HepG2 (cell line): ENCODE measurements around the gene PXMP2. TPM values are rescaled to one million over a fixed set of nuclear protein-coding genes. Genes with fewer than 3 reads are reported as not detected.

ENCODE experiments used
- ATAC-seq: fragments of 200-7000 bp; cut with Tn5 transposase; 3 replicates; pipeline ENCODE4 v1.9.1; 2020; ENCODE audit warnings: mild to moderate bottlenecking, moderate library complexity
- BruUV-seq: library from RNA; stranded (reverse); fragments of 400-500 nt; replicated peaks from 2 replicates; lab custom pipeline; 2021; lab: Mats Ljungman, UMichigan
- CTCF ChIA-PET: fragments of 300-600 bp; formaldehyde crosslinking; extraction: SDS; loops from one replicate; lab custom pipeline; 2021; ENCODE audit warnings: low total read pairs, inconsistent platforms, low intra/inter-chr PET ratio; lab: Yijun Ruan, JAX
- POLR2A ChIA-PET: fragments of 350-600 bp; sonication (Branson Sonifier 250); formaldehyde crosslinking; loops from one replicate; lab custom pipeline; 2020; ENCODE audit warnings: antibody characterized with exemption, inconsistent platforms; lab: Yijun Ruan, JAX
- DNase-seq: peaks from one replicate; pipeline ENCODE4 v3.0.0-alpha.2; 2015; ENCODE audit warnings: low spot score
- FAIRE-seq: peaks from 3 replicates; lab custom pipeline; 2011; peaks lifted over from hg19 to GRCh38; lab: Jason Lieb, UNC
- H2AFZ ChIP-seq: one replicate; pipeline ENCODE4 v1.6.1; 2011; ENCODE audit warnings: low read length, inconsistent platforms
- H3K27ac ChIP-seq: fragments of 300-600 bp; 3 replicates; pipeline ENCODE4 v1.8.0; 2011; ENCODE audit warnings: mixed run types, mild to moderate bottlenecking, mixed read lengths, low read length, inconsistent platforms; ENCODE audit not compliant: insufficient read depth; ENCODE audit errors: extremely low read length
- H3K27me3 ChIP-seq, 2 experiments: fragments of 200-600 bp in 1 of 2; 2 replicates in 1 of 2; 3 replicates in 1 of 2; pipeline versions ENCODE4 v1.6.0 to v1.8.0; 2011; ENCODE audit warnings: low read length in 2 of 2, mild to moderate bottlenecking in 2 of 2, moderate library complexity in 2 of 2, inconsistent platforms in 1 of 2; ENCODE audit not compliant: insufficient read depth in 2 of 2, control insufficient read depth in 1 of 2
- H3K36me3 ChIP-seq, 2 experiments: fragments of 200-600 bp in 1 of 2; replicated peaks in 1 of 2; 2 replicates in 1 of 2; 3 replicates in 1 of 2; pipeline versions ENCODE4 v1.5.1 to v1.8.0; 2011; ENCODE audit warnings: low read length in 2 of 2, inconsistent platforms in 1 of 2; ENCODE audit not compliant: insufficient read depth in 2 of 2, control insufficient read depth in 1 of 2
- H3K4me1 ChIP-seq: 2 replicates; pipeline ENCODE4 v1.5.1; 2012; ENCODE audit warnings: low read length, inconsistent platforms; ENCODE audit not compliant: insufficient read depth
- H3K4me2 ChIP-seq: 2 replicates; pipeline ENCODE4 v1.6.0; 2011; ENCODE audit warnings: low read depth, low read length, inconsistent platforms
- H3K4me3 ChIP-seq, 3 experiments: fragments of 200-600 bp in 1 of 3; sonication (generic), shearing (Covaris generic) in 1 of 3; replicated peaks in 1 of 3; 2 replicates each; pipeline ENCODE4 v1.5.1; 2011 to 2016; ENCODE audit warnings: low read length in 3 of 3, inconsistent platforms in 2 of 3, low read depth in 2 of 3, mild to moderate bottlenecking in 2 of 3, control low read depth in 1 of 3, mixed read lengths in 1 of 3; ENCODE audit not compliant: insufficient read depth in 1 of 3
- H3K79me2 ChIP-seq: one replicate; pipeline ENCODE4 v1.6.1; 2011; ENCODE audit warnings: low read length, inconsistent platforms; ENCODE audit not compliant: insufficient read depth
- H3K9ac ChIP-seq: 2 replicates; pipeline ENCODE4 v1.6.0; 2011; ENCODE audit warnings: mild to moderate bottlenecking, low read depth, low read length, inconsistent platforms; ENCODE audit not compliant: insufficient read depth
- H3K9me3 ChIP-seq: 2 replicates; pipeline ENCODE4 v1.5.1; 2012; ENCODE audit warnings: mild to moderate bottlenecking, low read length
- H4K20me1 ChIP-seq: 2 replicates; pipeline ENCODE4 v1.6.0; 2011; ENCODE audit warnings: inconsistent platforms, mild to moderate bottlenecking, low read length, moderate library complexity; ENCODE audit not compliant: insufficient read depth
- ATF6 ChIP-seq: sonication (generic); formaldehyde crosslinking; conservative IDR thresholded peaks from 2 replicates; pipeline ENCODE4 v1.4.0; 2020; ENCODE audit warnings: missing genetic modification reagents
- BCL3 ChIP-seq: sonication (generic); formaldehyde crosslinking; IDR thresholded peaks from 2 replicates; pipeline ENCODE4 v1.5.1; 2020; ENCODE audit warnings: mild to moderate bottlenecking, missing genetic modification reagents, moderate library complexity
- GFI1 ChIP-seq: sonication (generic); formaldehyde crosslinking; IDR thresholded peaks from 2 replicates; pipeline ENCODE4 v1.5.0; 2020; ENCODE audit warnings: missing genetic modification reagents, mild to moderate bottlenecking, borderline replicate concordance
- KMT2A ChIP-seq: sonication (generic); formaldehyde crosslinking; IDR thresholded peaks from 2 replicates; pipeline ENCODE4 v1.4.0; 2020; ENCODE audit warnings: missing genetic modification reagents
- MAFF ChIP-seq: IDR thresholded peaks from 2 replicates; pipeline ENCODE4 v1.6.1; 2011; ENCODE audit warnings: low read depth, low read length, improper control_type of control experiment
- MZF1 ChIP-seq: sonication (generic); formaldehyde crosslinking; IDR thresholded peaks from 2 replicates; pipeline ENCODE4 v1.8.1; 2023; ENCODE audit warnings: mild to moderate bottlenecking, missing genetic modification reagents, borderline replicate concordance
- NBN ChIP-seq: fragments of 450-650 bp; conservative IDR thresholded peaks from 2 replicates; pipeline ENCODE4 v1.6.1; 2017
- NFKBIZ ChIP-seq: IDR thresholded peaks from 2 replicates; pipeline ENCODE4 v1.6.1; 2018; ENCODE audit warnings: missing genetic modification reagents, missing compliant biosample characterization
- RFX5 ChIP-seq: IDR thresholded peaks from 2 replicates; pipeline ENCODE4 v1.6.1; 2011; ENCODE audit warnings: low read depth, low read length, improper control_type of control experiment
- SATB2 ChIP-seq: sonication (generic); formaldehyde crosslinking; IDR thresholded peaks from 2 replicates; pipeline ENCODE4 v1.5.0; 2020; ENCODE audit warnings: missing genetic modification reagents
- THAP9 ChIP-seq: sonication (generic); formaldehyde crosslinking; IDR thresholded peaks from 2 replicates; pipeline ENCODE4; 2020; ENCODE audit warnings: missing genetic modification reagents, mild to moderate bottlenecking, borderline replicate concordance
- ZBTB21 ChIP-seq: sonication (generic); formaldehyde crosslinking; IDR thresholded peaks from 2 replicates; pipeline ENCODE4 v1.4.0; 2020; ENCODE audit warnings: missing genetic modification reagents
- ZBTB37 ChIP-seq: sonication (generic); formaldehyde crosslinking; IDR thresholded peaks from 2 replicates; pipeline ENCODE4 v1.4.0; 2020; ENCODE audit warnings: mild to moderate bottlenecking, missing genetic modification reagents
- ZBTB44 ChIP-seq: sonication (generic); formaldehyde crosslinking; IDR thresholded peaks from 2 replicates; pipeline ENCODE4 v1.4.0; 2020; ENCODE audit warnings: missing genetic modification reagents
- ZKSCAN8 ChIP-seq: IDR thresholded peaks from 2 replicates; pipeline ENCODE4 v1.6.1; 2016; ENCODE audit warnings: borderline replicate concordance, missing genetic modification reagents, missing compliant biosample characterization
- ZNF432 ChIP-seq: sonication (generic); formaldehyde crosslinking; IDR thresholded peaks from 2 replicates; pipeline ENCODE4 v1.5.0; 2020; ENCODE audit warnings: missing genetic modification reagents, mild to moderate bottlenecking, borderline replicate concordance
- WGBS: methylation state at CpG from one replicate; pipeline ENCODE4 v1.1.6; 2017; ENCODE audit warnings: low lambda C conversion rate; 5-methylcytosine and 5-hydroxymethylcytosine counted together
- in situ Hi-C: cut with HindIII; loops from 2 replicates; pipeline ENCODE4 v1.10.0; 2017; ENCODE audit warnings: low pct_unique_long_range_greater_than_20kb; ENCODE audit not compliant: extremely low pct_ligation_motif_present
- intact Hi-C: fragments of 100-400 bp; cut with micrococcal nuclease; formaldehyde crosslinking; loops from one replicate; pipeline ENCODE4 v1.10.0; 2022; ENCODE audit not compliant: unreplicated experiment
- polyA plus RNA-seq, 8 experiments: library from polyadenylated mRNA; depleted of rRNA in 3 of 8; stranded (reverse) in 7 of 8; unstranded in 1 of 8; fragments of >200 nt; fragmentation: Illumina TruSeq in 4 of 8; extraction: Trizol in 4 of 8; gene quantifications; 2 replicates each; pipeline versions ENCODE4 v1.2.1 to v1.2.3, GENCODE V29; 2011 to 2016; ENCODE audit warnings: low read depth in 4 of 8, missing spikeins in 1 of 8, mixed read lengths in 1 of 8; ENCODE audit not compliant: insufficient read depth in 1 of 8
- total RNA-seq, 5 experiments: library from RNA; depleted of rRNA; stranded (reverse); fragments of >200 nt; fragmentation: Illumina TruSeq; extraction: Trizol; gene quantifications; 2 replicates each; pipeline ENCODE4 v1.2.3, GENCODE V29; 2016; ENCODE audit warnings: low read depth in 1 of 5

Gene PXMP2
- total and polyA plus RNA-seq, 2 of the 13 experiments (the other 11 are each of a cell fraction or from before 2014, with no cell fraction given), result 25.5 to 42.9 TPM

GRCh38 chr12:132741620-132742019 lies 54.2 kb downstream of the PXMP2 start (continued):
- TF ChIP-seq NFKBIZ (CRISPR knock-in tag) (no peak), ZNF432 (no peak), KMT2A (CRISPR knock-in tag) (no peak), ZKSCAN8 (CRISPR knock-in tag) (no peak), BCL3 (CRISPR knock-in tag) (no peak), ZBTB21 (no peak), ZBTB37 (CRISPR knock-in tag) (no peak), MAFF (no peak), GFI1 (CRISPR knock-in tag) (no peak), MZF1 (CRISPR knock-in tag) (no peak), NBN (no peak)

GRCh38 chr12:132743831-132744230 lies 56.4 kb downstream of the PXMP2 start:
- no peak for ATAC-seq
- Histone ChIP-seq H3K4me2 (no peak overlapping the region), H3K4me1 (no peaks in the 10 kb centered on the region), H3K9me3 (no peaks in the 10 kb centered on the region), H3K27me3 (no peaks in the 10 kb centered on the region), H4K20me1 (no peaks in the 10 kb centered on the region), H3K79me2 (peaks cover 13% of the 10 kb centered on the region), H3K27ac (no peak overlapping the region), H3K9ac (no peak overlapping the region), H3K4me3 (no peak overlapping the region), H3K36me3 (peaks cover 49 to 85% of the 10 kb centered on the region in 2 experiments), H2AFZ (no peak overlapping the region)
- in situ Hi-C loops (no loop called here), intact Hi-C loops (no loop called here)
- FAIRE-seq, result no peak
- BruUV-seq, result no TSS peak
- ChIA-PET CTCF (no interaction called here), POLR2A (no interaction called here)
- WGBS, result 93% methylated on average over 13 of the region's 13 CpGs
- no peak for DNase-seq
- TF ChIP-seq RFX5, result no peak
- TF ChIP-seq SATB2 (CRISPR knock-in tag), result no peak
- TF ChIP-seq THAP9 (CRISPR knock-in tag), result no peak
- no peak for TF ChIP-seq ATF6 (CRISPR knock-in tag)
- no peak for TF ChIP-seq ZBTB44 (CRISPR knock-in tag)
